Measurements from ENCODE around the gene ARMC7. TPM values are rescaled to one million over a fixed set of nuclear protein-coding genes. Genes with fewer than 3 reads are reported as not detected.
A peak's percentile ranks its signal among the peaks of the same experiment; 100 is the strongest.

The ARMC7 gene
- total RNA-seq, 2 donors from 2014 or later, result 20.0 to 26.6 TPM

- Mint-ChIP-seq H3K36me3 (ENCODE audit: low read depth) (peaks cover 64% of the 10 kb centered on the region), H3K9me3 (no peaks in the 10 kb centered on the region), H3K27me3 (ENCODE audit: insufficient read depth) (no peaks in the 10 kb centered on the region), H3K4me3 (no peak overlapping the region), H3K27ac (peak overlapping the region; percentile 81), H3K4me1 (peaks cover 33% of the 10 kb centered on the region)
- WGBS, 2 experiments (ENCODE audit: insufficient coverage in 1 of 2, insufficient read length in 1 of 2), result 77 to 81% methylated on average over 12 of the region's 12 CpGs
- TF ChIP-seq, protein P1, sequence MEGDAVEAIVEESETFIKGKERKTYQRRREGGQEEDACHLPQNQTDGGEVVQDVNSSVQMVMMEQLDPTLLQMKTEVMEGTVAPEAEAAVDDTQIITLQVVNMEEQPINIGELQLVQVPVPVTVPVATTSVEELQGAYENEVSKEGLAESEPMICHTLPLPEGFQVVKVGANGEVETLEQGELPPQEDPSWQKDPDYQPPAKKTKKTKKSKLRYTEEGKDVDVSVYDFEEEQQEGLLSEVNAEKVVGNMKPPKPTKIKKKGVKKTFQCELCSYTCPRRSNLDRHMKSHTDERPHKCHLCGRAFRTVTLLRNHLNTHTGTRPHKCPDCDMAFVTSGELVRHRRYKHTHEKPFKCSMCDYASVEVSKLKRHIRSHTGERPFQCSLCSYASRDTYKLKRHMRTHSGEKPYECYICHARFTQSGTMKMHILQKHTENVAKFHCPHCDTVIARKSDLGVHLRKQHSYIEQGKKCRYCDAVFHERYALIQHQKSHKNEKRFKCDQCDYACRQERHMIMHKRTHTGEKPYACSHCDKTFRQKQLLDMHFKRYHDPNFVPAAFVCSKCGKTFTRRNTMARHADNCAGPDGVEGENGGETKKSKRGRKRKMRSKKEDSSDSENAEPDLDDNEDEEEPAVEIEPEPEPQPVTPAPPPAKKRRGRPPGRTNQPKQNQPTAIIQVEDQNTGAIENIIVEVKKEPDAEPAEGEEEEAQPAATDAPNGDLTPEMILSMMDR (conservative IDR thresholded peaks at IDR 0.05), result no peak
- DNase-seq, result peak; percentile 60
- H3K4me3 ChIP-seq (ENCODE audit: low read length), result no peak overlapping the region
- H3K27me3 ChIP-seq (ENCODE audit: control insufficient read depth, insufficient read depth, low read length, poor library complexity, severe bottlenecking), result no peaks in the 10 kb centered on the region
- H3K9ac ChIP-seq (ENCODE audit: extremely low read depth, low read length, poor library complexity, severe bottlenecking), result no peak overlapping the region
- peaks cover 23% of the 10 kb centered on the region for H3K4me1 ChIP-seq (ENCODE audit: control insufficient read depth, insufficient read depth, low read length)
- H3K9me3 ChIP-seq (ENCODE audit: control insufficient read depth, low read length), result no peaks in the 10 kb centered on the region
- peaks cover 21% of the 10 kb centered on the region for H3K36me3 ChIP-seq (ENCODE audit: control insufficient read depth, insufficient read depth, low read length)
- H3K27ac ChIP-seq (ENCODE audit: low read depth, low read length), result no peak overlapping the region
Observed at GRCh38 chr17:75102385-75102821, 7.4 kb upstream of the ARMC7 start.

DNA sequence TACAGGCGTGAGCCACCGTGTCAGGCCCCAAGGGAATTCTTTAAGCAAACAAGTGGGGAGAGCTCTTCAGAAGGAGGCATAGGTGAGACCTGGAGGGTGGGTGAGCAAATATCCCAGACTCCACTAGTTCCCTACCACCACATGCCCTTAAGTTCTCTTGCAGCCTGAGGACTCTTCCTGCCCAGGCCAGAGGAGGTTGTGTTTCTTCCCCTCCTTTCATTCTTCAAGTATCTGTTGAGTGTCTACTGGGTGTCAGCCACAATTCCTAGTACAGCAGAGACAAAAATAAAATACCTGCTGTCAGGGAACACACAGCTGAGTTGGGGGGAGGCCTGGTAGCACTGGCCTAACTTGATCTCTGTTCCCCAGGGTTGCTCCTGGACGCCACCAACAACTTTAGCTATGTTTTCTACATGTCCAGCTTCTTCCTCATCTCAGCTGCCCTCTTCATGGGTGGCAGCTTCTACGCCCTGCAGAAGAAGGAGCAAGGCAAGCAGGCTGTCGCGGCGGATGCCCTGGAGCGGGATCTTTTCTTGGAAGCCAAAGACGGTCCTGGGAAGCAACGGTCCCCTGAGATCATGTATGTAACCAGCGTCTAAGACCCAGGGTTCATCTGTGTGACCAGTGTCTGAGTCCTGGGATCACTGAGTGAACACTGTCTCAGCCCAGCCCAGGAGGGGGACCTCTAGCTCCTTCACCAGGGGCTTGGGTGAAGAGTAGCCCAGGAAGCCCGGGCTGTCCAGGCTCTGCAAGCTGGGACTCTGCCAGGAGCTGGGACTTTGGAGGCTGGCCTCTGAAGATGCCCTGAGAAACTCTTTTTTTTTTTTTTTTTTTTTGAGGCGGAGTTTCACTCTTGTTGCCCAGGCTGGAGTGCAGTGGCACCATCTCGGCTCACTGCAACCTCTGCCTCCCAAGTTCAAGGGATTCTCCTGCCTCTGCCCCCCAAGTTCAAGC lies 5.9 kb upstream of the ARMC7 start:
- H3K27ac ChIP-seq (ENCODE audit: low read depth, low read length), result no peak overlapping the region
- peaks cover 20% of the 10 kb centered on the region for H3K4me1 ChIP-seq (ENCODE audit: control insufficient read depth, insufficient read depth, low read length)
- DNase-seq, result peak; percentile 56
- Mint-ChIP-seq H3K36me3 (ENCODE audit: low read depth) (peaks cover 52% of the 10 kb centered on the region), H3K9me3 (no peaks in the 10 kb centered on the region), H3K27ac (peak overlapping the region; percentile 81), H3K4me1 (peaks cover 33% of the 10 kb centered on the region), H3K27me3 (ENCODE audit: insufficient read depth) (no peaks in the 10 kb centered on the region), H3K4me3 (no peak overlapping the region)
- H3K36me3 ChIP-seq (ENCODE audit: control insufficient read depth, insufficient read depth, low read length), result peaks cover 9% of the 10 kb centered on the region
- no peak overlapping the region for H3K9ac ChIP-seq (ENCODE audit: extremely low read depth, low read length, poor library complexity, severe bottlenecking)
- no peaks in the 10 kb centered on the region for H3K9me3 ChIP-seq (ENCODE audit: control insufficient read depth, low read length)
- TF ChIP-seq, protein P1 (conservative IDR thresholded peaks at IDR 0.05), result no peak
- 91 to 92% methylated on average over 10 to 14 of the region's 14 CpGs for WGBS, 2 experiments (ENCODE audit: insufficient coverage in 1 of 2, insufficient read length in 1 of 2)
- H3K27me3 ChIP-seq (ENCODE audit: control insufficient read depth, insufficient read depth, low read length, poor library complexity, severe bottlenecking), result no peaks in the 10 kb centered on the region
- no peak overlapping the region for H3K4me3 ChIP-seq (ENCODE audit: low read length)

DNA sequence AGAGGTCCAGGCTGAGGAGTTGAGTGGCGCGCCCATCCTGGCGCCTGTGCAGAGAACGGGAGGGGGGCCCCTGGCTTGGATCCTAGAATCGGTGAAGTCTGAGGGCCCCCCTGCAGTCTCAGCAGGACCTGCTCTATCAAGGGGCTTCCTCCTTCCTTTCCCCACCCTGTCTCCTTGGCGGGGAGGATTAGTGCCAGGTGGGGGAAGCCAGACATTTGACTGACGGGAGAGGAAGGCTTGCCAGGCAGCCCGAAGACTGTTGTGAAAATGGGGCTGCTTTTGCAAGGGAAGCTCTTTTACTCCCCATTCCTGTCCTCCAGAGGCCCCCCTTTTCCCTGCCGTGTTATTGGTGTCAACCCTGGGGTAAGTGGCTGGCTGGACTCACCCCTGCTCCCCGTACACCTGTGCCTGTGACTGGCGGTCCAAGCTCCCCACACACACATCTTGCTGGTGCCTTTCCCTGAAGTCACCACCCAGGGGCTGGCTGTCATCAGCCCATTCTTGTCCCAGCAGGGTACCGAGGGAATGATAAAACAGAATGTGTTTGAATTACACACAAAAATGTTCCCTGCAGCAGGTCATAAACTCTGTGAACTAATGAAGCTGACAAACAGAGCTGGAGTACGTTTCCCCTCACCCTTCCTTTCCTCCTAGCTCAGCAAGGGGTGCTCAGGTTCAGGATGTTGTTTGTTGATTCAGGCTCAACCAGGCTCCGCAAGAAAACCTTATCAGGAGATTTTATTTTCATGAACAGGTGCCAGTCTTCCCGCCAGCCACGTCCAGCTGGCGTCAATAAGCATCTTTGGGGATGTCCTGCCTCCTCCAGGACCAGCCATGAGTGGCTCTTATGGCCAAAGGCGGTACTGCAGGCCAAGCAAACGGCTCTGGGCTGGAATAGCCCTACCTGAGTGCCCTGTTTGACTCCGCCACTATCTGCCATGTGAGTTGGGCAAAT lies 4.4 kb upstream of the ARMC7 start:
- Histone ChIP-seq H3K27ac (ENCODE audit: low read depth, low read length) (no peak overlapping the region), H3K36me3 (ENCODE audit: control insufficient read depth, insufficient read depth, low read length) (peaks cover 3% of the 10 kb centered on the region), H3K4me1 (ENCODE audit: control insufficient read depth, insufficient read depth, low read length) (peaks cover 19% of the 10 kb centered on the region), H3K4me3 (ENCODE audit: low read length) (no peak overlapping the region), H3K9ac (ENCODE audit: extremely low read depth, low read length, poor library complexity, severe bottlenecking) (no peak overlapping the region), H3K9me3 (ENCODE audit: control insufficient read depth, low read length) (no peaks in the 10 kb centered on the region), H3K27me3 (ENCODE audit: control insufficient read depth, insufficient read depth, low read length, poor library complexity, severe bottlenecking) (no peaks in the 10 kb centered on the region)
- Mint-ChIP-seq H3K9me3 (no peaks in the 10 kb centered on the region), H3K27me3 (ENCODE audit: insufficient read depth) (no peaks in the 10 kb centered on the region), H3K4me3 (peak overlapping the region; percentile 21), H3K36me3 (ENCODE audit: low read depth) (peaks cover 41% of the 10 kb centered on the region), H3K4me1 (peaks cover 33% of the 10 kb centered on the region), H3K27ac (peak overlapping the region; percentile 94)
- TF ChIP-seq, protein P1 (conservative IDR thresholded peaks at IDR 0.05), result peak; percentile 89
- peak; percentile 98 for DNase-seq
- 51 to 59% methylated on average over 12 to 20 of the region's 20 CpGs for WGBS, 2 experiments (ENCODE audit: insufficient coverage in 1 of 2, insufficient read length in 1 of 2)
